Measurements from ENCODE around the gene SIGLEC9. TPM values are rescaled to one million over a fixed set of nuclear protein-coding genes. Genes with fewer than 3 reads are reported as not detected.

SIGLEC9 gene
- total RNA-seq (2021; ENCODE audit: unreplicated experiment) (not detected), Bru-seq, nascent RNA (not detected), BruChase-seq, experiment 1, labeled RNA remaining after a 6-hour chase (not detected), BruChase-seq, experiment 2, labeled RNA remaining after a 2-hour chase (percentile 7 among the genes with signal in this experiment)
- not detected in 2 replicates for polyA plus RNA-seq (2012)
- long read RNA-seq, result 0 reads

- H3K27ac ChIP-seq (ENCODE audit: low read depth, low read length), result no peak within 1 kb of the TSS
- no peaks in the 10 kb centered on the region for H3K36me3 ChIP-seq (ENCODE audit: control insufficient read depth in 1 of 2, insufficient read depth in 2 of 2, low read length in 2 of 2)
- 0 out of 4 replicates have a peak, but pooled peaks cover 0 to 2% of the 10 kb centered on the region in 2 experiments for H3K4me1 ChIP-seq (ENCODE audit: control insufficient read depth in 1 of 2, insufficient read depth in 2 of 2, low read length in 2 of 2)
- DNase-seq (ENCODE audit: low read depth, low spot score) (no peak), ATAC-seq (no peak)
- no peaks in the 10 kb centered on the region for H3K9me2 ChIP-seq (ENCODE audit: insufficient read depth)
- 0 out of 2 replicates have a peak, but pooled peaks cover 4% of the 10 kb centered on the region for H3K27me3 ChIP-seq (ENCODE audit: insufficient read depth, low read length)
- BruUV-seq (replicated peaks), result no TSS peak
- H4K20me1 ChIP-seq (ENCODE audit: insufficient read depth), result no peaks in the 10 kb centered on the region
- H3K4me3 ChIP-seq (replicated peaks in 1 of 2; ENCODE audit: low read depth in 1 of 2, low read length in 2 of 2), result no peak within 1 kb of the TSS
- intact Hi-C loops (cut with micrococcal nuclease), result no loop called here
- no peaks in the 10 kb centered on the region for H3K79me2 ChIP-seq (ENCODE audit: insufficient read depth, low read length)
- H3K9me3 ChIP-seq (ENCODE audit: control insufficient read depth in 1 of 2, insufficient read depth in 1 of 2, low read depth in 1 of 2, low read length in 2 of 2), result no peaks in the 10 kb centered on the region
- H3K4me2 ChIP-seq (ENCODE audit: low read length), result no peak within 1 kb of the TSS
- ChIA-PET CTCF (no interaction called here), RAD21 (ENCODE audit: low non-redundant PET in 1 of 2, low total read pairs in 2 of 2, uncharacterized antibody in 2 of 2, unreplicated experiment in 2 of 2) (no interaction called here), POLR2A (no interaction called here)
- TF ChIP-seq RAD21 (IDR thresholded peaks at IDR 0.05; ENCODE audit: low read depth) (no peak), EZH2phosphoT487 (IDR thresholded peaks at IDR 0.05; ENCODE audit: borderline replicate concordance) (no peak)
- H3K9ac ChIP-seq (ENCODE audit: low read length), result no peak within 1 kb of the TSS
- H2AFZ ChIP-seq (ENCODE audit: low read depth, low read length, poor library complexity, severe bottlenecking), result no peak within 1 kb of the TSS
Observed at GRCh38 chr19:51124729-51125128, at the start of gene SIGLEC9. Gene SIGLEC9 (plus strand): TSS chr19:51124906. CDS start chr19:51124975, 69 bp downstream.

GRCh38 chr19:51075998-51076397 is 48.7 kb upstream of the SIGLEC9 start:
- Histone ChIP-seq H3K9me3 (ENCODE audit: control insufficient read depth in 1 of 2, insufficient read depth in 1 of 2, low read depth in 1 of 2, low read length in 2 of 2) (no peaks in the 10 kb centered on the region), H3K27ac (ENCODE audit: low read depth, low read length) (no peak overlapping the region), H3K9me2 (ENCODE audit: insufficient read depth) (no peaks in the 10 kb centered on the region), H3K36me3 (ENCODE audit: control insufficient read depth in 1 of 2, insufficient read depth in 2 of 2, low read length in 2 of 2) (no peaks in the 10 kb centered on the region), H3K79me2 (ENCODE audit: insufficient read depth, low read length) (no peaks in the 10 kb centered on the region), H4K20me1 (ENCODE audit: insufficient read depth) (no peaks in the 10 kb centered on the region), H3K9ac (ENCODE audit: low read length) (no peak overlapping the region), H3K4me3 (replicated peaks in 1 of 2; ENCODE audit: low read depth in 1 of 2, low read length in 2 of 2) (no peak overlapping the region), H3K4me2 (ENCODE audit: low read length) (no peak overlapping the region), H3K4me1 (ENCODE audit: control insufficient read depth in 1 of 2, insufficient read depth in 2 of 2, low read length in 2 of 2) (no peaks in the 10 kb centered on the region), H3K27me3 (ENCODE audit: insufficient read depth, low read length) (no peaks in the 10 kb centered on the region), H2AFZ (ENCODE audit: low read depth, low read length, poor library complexity, severe bottlenecking) (no peak overlapping the region)
- RAD21 ChIA-PET (ENCODE audit: low non-redundant PET in 1 of 2, low total read pairs in 2 of 2, uncharacterized antibody in 2 of 2, unreplicated experiment in 2 of 2), result no interaction called here
- no peak for ATAC-seq
- intact Hi-C loops (cut with micrococcal nuclease), result no loop called here
- POLR2A ChIA-PET, result no interaction called here
- no peak for DNase-seq (ENCODE audit: low read depth, low spot score)
- no TSS peak for BruUV-seq (replicated peaks)
- TF ChIP-seq YY1 (IDR thresholded peaks at IDR 0.05; ENCODE audit: extremely low read depth, insufficient replicate concordance, low read depth, low read length) (no peak), FOSL1 (IDR thresholded peaks at IDR 0.05; ENCODE audit: low read depth) (no peak), ATF3 (IDR thresholded peaks at IDR 0.05) (no peak), POLR2AphosphoS5 (IDR thresholded peaks at IDR 0.05; ENCODE audit: low read depth, low read length) (no peak), EZH2phosphoT487 (IDR thresholded peaks at IDR 0.05; ENCODE audit: borderline replicate concordance) (no peak), EZH2 (IDR thresholded peaks at IDR 0.05) (no peak), SRF (IDR thresholded peaks at IDR 0.05; ENCODE audit: low read depth) (no peak), EGR1 (IDR thresholded peaks at IDR 0.05; ENCODE audit: low read depth) (no peak), ELF1 (IDR thresholded peaks at IDR 0.05; ENCODE audit: borderline replicate concordance, low read depth) (no peak), ZFX (IDR thresholded peaks at IDR 0.05) (no peak), SP1 (IDR thresholded peaks at IDR 0.05; ENCODE audit: low read depth) (no peak), SIN3A (IDR thresholded peaks at IDR 0.05; ENCODE audit: low read depth) (no peak), TCF7L2 (IDR thresholded peaks at IDR 0.05; ENCODE audit: borderline replicate concordance, extremely low read depth, insufficient read depth, insufficient read length) (no peak), CBX3 (IDR thresholded peaks at IDR 0.05; ENCODE audit: low read depth) (no peak), POLR2A (IDR thresholded peaks at IDR 0.05; ENCODE audit: borderline replicate concordance, extremely low read depth, insufficient read depth, insufficient read length) (no peak)
- TF ChIP-seq, protein P1, sequence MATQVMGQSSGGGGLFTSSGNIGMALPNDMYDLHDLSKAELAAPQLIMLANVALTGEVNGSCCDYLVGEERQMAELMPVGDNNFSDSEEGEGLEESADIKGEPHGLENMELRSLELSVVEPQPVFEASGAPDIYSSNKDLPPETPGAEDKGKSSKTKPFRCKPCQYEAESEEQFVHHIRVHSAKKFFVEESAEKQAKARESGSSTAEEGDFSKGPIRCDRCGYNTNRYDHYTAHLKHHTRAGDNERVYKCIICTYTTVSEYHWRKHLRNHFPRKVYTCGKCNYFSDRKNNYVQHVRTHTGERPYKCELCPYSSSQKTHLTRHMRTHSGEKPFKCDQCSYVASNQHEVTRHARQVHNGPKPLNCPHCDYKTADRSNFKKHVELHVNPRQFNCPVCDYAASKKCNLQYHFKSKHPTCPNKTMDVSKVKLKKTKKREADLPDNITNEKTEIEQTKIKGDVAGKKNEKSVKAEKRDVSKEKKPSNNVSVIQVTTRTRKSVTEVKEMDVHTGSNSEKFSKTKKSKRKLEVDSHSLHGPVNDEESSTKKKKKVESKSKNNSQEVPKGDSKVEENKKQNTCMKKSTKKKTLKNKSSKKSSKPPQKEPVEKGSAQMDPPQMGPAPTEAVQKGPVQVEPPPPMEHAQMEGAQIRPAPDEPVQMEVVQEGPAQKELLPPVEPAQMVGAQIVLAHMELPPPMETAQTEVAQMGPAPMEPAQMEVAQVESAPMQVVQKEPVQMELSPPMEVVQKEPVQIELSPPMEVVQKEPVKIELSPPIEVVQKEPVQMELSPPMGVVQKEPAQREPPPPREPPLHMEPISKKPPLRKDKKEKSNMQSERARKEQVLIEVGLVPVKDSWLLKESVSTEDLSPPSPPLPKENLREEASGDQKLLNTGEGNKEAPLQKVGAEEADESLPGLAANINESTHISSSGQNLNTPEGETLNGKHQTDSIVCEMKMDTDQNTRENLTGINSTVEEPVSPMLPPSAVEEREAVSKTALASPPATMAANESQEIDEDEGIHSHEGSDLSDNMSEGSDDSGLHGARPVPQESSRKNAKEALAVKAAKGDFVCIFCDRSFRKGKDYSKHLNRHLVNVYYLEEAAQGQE (IDR thresholded peaks at IDR 0.05; ENCODE audit: low read depth), result no peak
- TF ChIP-seq, protein P2, sequence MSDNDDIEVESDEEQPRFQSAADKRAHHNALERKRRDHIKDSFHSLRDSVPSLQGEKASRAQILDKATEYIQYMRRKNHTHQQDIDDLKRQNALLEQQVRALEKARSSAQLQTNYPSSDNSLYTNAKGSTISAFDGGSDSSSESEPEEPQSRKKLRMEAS (IDR thresholded peaks at IDR 0.05), result no peak
- CTCF ChIA-PET, result no interaction called here

Data from HCT116 (cell line).